Occipital lobe (tissue), 2 donors: ENCODE data around the gene SVIL. TPM values are rescaled to one million over a fixed set of nuclear protein-coding genes. Genes with fewer than 3 reads are reported as not detected.
"Not testable (repeated sequence)": the region's sequence is repeated elsewhere in the genome, so short reads cannot be mapped to it uniquely, and the experiment has no call there.

Source experiments
- DNase-seq: peaks from one replicate; lab custom pipeline; 2025; lab: John Stamatoyannopoulos, UW
- total RNA-seq: library from RNA; depleted of rRNA; stranded (reverse); fragments of >200 nt; gene quantifications from one replicate; pipeline ENCODE4 v1.2.3, GENCODE V29; 2014

The SVIL gene
- total RNA-seq, 1 donor from 2014 or later = 14.5 TPM

DNA sequence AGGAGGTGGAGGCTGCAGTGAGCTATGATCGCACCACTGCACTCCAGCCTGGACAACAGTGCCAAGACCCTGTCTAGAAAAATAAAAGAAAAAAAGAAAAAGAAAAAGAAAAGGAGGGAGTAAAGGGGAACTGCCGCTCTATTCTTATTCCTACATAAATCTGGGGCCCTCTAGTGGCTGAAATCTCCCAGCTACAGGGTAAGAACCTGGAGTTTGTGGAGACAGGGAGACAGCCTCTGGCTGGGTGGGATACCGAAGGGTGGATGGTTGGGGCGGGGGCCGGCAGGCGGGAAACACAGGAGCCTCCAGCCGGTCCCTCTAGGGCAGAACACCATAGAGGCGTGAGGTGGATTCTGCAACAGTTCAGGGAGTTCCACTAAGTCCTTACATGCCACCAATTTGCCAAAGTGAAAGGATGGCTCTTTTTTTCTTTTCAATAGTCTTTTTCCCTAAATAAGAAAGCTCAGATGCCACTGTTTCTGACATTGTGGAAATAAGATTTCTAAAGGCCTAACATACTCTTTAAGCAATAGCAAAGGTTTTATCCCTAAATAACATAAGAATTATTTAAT lies 117.3 kb downstream of the SVIL start:
- DNase-seq = no peak

DNA sequence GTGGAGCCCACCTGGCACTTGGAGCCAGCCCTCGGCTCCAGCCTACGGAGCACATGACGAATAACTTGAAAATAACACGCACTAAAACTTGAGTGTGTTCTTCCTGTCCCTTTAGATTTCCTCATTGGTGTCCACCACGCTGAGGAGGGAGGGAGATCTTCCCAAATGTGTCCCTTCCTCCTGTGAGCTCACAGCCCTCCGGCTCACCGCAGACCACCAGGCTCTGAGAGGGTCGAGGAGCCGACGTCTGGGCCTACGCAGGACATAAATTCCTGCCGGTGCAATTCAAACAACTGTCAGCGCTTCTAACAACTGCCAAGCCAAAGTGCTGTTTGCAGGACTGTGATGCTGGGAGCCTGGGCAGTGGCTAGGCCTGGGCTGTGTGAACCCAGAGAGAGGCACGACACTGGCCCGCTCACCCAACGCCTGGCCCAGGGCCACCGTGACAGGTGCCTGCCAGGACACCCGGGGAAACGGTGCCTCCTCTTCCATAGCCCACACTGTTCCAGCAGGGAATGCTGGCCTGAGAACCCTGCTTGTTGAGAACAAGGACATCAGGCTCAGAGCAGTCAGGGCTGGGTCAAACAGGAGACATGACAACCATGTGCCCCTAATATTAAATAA lies 118.3 kb downstream of the SVIL start:
- not testable (repeated sequence) for DNase-seq

GRCh38 chr10:29515879-29516278 lies 118.9 kb downstream of the SVIL start:
- not testable (repeated sequence) for DNase-seq

- not testable (repeated sequence) for DNase-seq
These were observed 119.7 kb downstream of the SVIL start for GRCh38 chr10:29515104-29515503.

DNA sequence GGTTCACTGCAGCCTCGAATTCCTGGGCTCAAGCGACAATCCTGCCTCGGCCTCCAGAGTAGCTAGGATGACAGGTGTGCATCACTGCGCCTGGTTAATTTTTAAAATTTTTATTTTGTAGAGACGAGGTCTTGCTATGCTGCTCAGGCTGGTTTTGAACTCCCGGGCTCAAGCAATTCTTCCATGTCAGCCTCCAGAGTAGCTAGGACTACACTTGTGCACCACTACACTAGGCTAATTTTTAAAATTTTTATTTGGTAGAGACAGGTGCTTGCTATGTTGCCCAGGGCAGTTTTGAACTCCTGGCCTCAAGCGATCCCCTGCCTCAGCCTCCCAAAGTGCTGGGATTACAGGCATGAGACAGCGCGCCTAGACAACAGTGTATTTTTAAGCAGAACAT lies 120.5 kb downstream of the SVIL start:
- DNase-seq = no peak

- no peak for DNase-seq
These were observed 122.3 kb downstream of the SVIL start for GRCh38 chr10:29512425-29512974.

DNA sequence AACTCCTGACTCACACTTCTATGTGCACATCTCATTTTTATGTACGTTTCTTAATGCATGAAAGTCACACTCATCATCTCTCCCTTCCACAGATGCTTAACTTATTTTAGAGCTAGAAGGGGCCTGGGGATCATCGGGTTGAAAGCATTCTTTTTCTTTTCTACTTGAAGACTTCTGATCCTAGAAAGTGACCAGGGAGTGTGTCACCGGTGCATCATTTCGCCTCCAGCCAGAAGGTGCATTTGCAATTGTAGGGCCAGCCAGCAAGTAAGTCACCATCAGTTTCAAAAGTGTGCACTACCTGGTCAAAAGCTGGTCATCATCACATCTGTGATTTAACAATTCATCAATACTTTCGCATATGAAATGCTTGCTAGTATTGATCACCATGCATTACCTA lies 123.0 kb downstream of the SVIL start:
- DNase-seq = not testable (repeated sequence)

- DNase-seq = not testable (repeated sequence)
These were observed 124.2 kb downstream of the SVIL start for GRCh38 chr10:29510483-29511157.

DNA sequence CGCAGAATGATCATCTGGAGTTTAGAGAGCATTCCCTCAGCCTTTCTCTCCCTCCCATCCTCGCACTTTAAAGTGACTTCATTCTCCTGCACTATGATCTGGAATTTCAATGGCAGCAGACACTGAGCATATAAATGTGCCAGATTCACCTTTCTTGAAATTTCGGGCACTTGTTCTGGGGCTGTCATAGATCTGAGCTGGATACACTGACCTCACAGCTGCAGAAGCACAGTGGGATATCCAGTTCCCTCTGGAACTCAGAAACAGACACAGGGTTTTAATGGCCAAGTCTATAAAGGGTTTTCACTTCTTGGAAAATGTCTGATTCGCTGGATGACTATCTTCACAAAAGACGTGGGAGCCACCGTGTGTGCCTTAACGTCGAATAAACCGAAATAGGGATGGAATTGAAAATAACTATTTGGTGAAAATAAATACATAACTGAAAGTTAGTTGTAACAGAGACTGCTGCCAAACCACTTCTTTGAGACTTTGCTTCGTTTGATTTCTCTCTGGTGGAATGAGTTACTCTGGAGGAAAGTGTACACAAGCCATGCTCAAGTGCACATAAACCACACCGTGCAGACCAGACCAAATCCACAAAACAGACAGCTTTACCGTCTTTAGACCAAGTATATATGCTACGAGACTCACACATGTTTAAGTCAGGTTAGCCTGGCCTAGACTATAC lies 126.1 kb downstream of the SVIL start:
- no peak for DNase-seq

- not testable (repeated sequence) for DNase-seq
These were observed 127.0 kb downstream of the SVIL start for GRCh38 chr10:29507750-29508149.

GRCh38 chr10:29506324-29506921 lies 128.3 kb downstream of the SVIL start:
- DNase-seq = not testable (repeated sequence)

- no peak for DNase-seq
These were observed 132.4 kb downstream of the SVIL start for GRCh38 chr10:29502351-29502750.

GRCh38 chr10:29501692-29502091 lies 133.1 kb downstream of the SVIL start:
- DNase-seq = no peak

GRCh38 chr10:29499993-29500537 lies 134.7 kb downstream of the SVIL start:
- DNase-seq = no peak

DNA sequence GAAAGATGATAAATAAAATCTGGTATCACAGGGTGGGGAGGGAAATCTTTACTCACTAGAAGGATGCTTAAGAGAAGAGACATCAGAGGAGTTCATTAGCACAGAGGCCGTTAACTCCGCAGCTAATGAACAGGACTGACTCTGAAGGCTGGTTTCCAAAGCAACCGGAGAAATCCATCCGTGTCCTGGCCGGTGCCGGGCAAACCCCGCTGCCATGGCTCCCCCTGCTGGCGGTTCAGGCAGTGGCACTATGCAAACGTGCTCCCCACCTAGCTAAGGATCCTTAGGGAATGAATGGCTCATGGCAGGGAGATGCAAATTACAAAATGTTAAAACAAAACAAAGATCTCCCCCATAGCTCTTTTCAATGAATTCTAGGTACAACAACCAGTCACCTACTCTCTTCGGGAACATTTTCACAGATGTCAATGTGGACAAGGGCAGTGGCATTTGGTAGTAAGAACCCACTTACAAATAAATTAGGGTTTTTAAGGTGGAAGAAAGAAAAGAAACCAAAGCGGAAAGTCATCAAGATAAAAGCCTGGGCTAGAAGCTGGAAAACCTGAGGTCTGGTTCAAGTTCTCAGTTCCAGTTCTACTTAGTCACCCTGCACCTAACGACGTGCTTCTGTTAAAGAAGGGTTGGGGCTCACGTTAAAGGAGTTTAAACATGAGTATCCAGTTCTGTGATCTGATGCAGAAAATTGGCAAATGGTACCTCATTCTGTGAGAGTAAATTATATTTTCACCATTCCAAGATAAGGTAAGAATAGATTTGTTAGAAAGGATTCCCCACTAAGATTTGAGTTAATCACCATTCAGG lies 138.2 kb downstream of the SVIL start:
- peak; percentile 20 for DNase-seq

DNA sequence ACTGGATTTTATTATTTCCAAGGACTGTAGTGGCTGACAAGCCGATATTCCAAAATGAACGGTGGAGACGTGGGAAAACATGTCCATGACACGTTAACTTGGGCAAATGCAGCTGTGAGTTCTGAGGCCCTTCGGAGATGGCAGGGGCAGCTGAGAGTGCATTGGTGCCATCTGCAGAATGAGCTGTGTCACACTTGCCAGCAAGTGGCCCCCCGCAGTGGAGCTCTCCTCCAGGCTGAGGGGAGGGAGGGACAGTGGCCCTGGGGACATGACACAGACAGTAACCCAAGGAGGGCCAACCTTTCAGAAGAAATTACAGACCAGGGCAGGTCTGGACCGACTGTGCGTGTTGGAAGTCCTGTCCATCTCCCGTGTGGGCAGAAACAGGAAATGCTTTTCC lies 139.4 kb downstream of the SVIL start:
- DNase-seq = no peak

DNA sequence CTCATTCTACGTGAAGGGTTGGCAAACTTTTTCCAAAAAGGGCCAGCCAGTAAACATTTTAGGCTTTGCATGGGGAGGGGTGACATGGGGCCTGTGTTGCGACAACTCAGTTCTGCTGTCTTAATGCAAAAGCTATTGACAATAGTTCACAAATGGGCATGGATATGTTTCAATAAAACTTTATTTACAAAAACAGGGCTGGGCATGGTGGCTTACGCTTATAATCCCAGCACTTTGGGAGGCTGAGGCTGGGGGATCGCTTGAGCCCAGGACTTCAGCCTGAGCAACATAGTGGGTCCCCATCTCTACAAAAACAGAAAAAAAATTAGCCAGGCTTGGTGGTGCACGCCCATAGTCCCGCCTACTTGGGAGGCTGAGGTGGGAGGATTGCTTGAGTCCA lies 141.1 kb downstream of the SVIL start:
- no peak for DNase-seq

DNA sequence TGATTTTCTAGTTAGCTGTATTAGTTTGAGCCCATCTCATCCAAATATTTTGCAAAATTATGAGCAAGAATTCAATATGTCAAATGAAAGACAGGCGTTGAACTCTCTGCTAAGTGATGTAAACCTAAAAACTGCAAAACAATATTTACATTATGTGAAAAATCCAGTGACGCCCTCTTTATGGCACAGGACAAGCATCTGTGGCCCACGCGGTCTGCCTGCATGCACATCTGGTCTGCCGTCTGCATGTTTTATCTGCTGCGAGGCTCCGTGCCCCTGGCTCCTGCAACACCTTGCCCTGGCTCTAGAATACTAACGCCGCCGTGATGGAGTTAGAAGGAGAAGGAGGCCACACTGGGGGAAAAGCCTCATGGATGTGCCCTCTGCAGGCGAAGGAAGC lies 142.0 kb downstream of the SVIL start:
- DNase-seq = no peak

DNA sequence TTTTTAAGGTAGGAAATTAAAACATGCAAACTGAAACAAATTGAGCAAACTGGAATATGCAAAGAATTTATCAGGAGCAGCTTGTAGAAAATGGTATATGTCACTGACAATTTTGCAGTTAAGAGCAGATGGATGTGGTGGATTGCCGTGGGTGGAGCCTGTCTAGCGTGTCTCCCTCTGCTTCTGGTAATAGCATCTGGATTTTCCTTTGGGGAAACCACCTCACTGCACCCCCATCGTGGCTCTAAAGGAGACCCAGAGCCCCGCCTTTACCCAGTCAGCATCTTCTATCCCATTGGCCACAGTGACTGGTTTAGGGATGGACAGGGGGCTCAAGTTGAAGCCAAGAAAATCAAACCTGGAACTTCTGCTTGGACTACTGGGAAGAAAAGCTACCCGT lies 142.9 kb downstream of the SVIL start:
- DNase-seq = no peak

GRCh38 chr10:29490781-29491280 lies 143.9 kb downstream of the SVIL start:
- not testable (repeated sequence) for DNase-seq
